ENCODE measurements around the gene NAA38. TPM values are rescaled to one million over a fixed set of nuclear protein-coding genes. Genes with fewer than 3 reads are reported as not detected.
A peak's percentile ranks its signal among the peaks of the same experiment; 100 is the strongest.
"Not testable (repeated sequence)": the region's sequence is repeated elsewhere in the genome, so short reads cannot be mapped to it uniquely, and the experiment has no call there.

Gene NAA38
- total and polyA plus RNA-seq, 8 donors = 20.1 to 87.2 (median 28.0) TPM

GRCh38 chr17:7816926-7817642 is 40.3 kb downstream of the NAA38 start:
- 81 to 84% methylated on average over 10 of the region's 10 CpGs for WGBS, 2 donors
- FAIRE-seq = no peak
- H3K36me3 ChIP-seq = no peaks in the 10 kb centered on the region

GRCh38 chr17:7814969-7815368 is 42.4 kb downstream of the NAA38 start:
- no peak for DNase-seq
- Histone ChIP-seq H3K4me3 (no peak overlapping the region), H3K27ac (no peak overlapping the region), H3K9me3 (no peaks in the 10 kb centered on the region), H3K27me3 (no peaks in the 10 kb centered on the region), H3K36me3 (no peaks in the 10 kb centered on the region), H3K4me1 (no peaks in the 10 kb centered on the region)
- intact Hi-C loops (cut with DNase I) = no loop called here
- no peak for ATAC-seq
- no peak for TF ChIP-seq CTCF (IDR thresholded peaks at IDR 0.05)
- WGBS, 2 donors = 84 to 91% methylated on average over 5 of the region's 5 CpGs
- no peak for FAIRE-seq

More at GRCh38 chr17:7816926-7817642, 40.3 kb downstream of the NAA38 start:
- Histone ChIP-seq H3K27me3 (no peaks in the 10 kb centered on the region), H3K27ac (no peak overlapping the region), H3K9me3 (no peaks in the 10 kb centered on the region), H3K4me1 (no peaks in the 10 kb centered on the region), H3K4me3 (no peak overlapping the region)
- no peak for TF ChIP-seq CTCF (IDR thresholded peaks at IDR 0.05)
- no peak for ATAC-seq
- no peak for DNase-seq
- intact Hi-C loops (cut with DNase I) = no loop called here

- intact Hi-C loops (cut with DNase I) = no loop called here
- no peaks in the 10 kb centered on the region for H3K4me1 ChIP-seq
- ATAC-seq (no peak), FAIRE-seq (no peak), DNase-seq (no peak)
- WGBS, 2 donors = 82 to 88% methylated on average over 3 of the region's 3 CpGs
- no peak for TF ChIP-seq CTCF (IDR thresholded peaks at IDR 0.05)
- no peaks in the 10 kb centered on the region for H3K27me3 ChIP-seq
- no peaks in the 10 kb centered on the region for H3K9me3 ChIP-seq
- no peak overlapping the region for H3K27ac ChIP-seq
- no peaks in the 10 kb centered on the region for H3K36me3 ChIP-seq
- no peak overlapping the region for H3K4me3 ChIP-seq
Measured at GRCh38 chr17:7811251-7811650, 46.1 kb downstream of the NAA38 start.

- 85 to 86% methylated on average over 7 to 9 of the region's 9 CpGs for WGBS, 2 donors
- DNase-seq, H3K4me1 ChIP-seq, H3K27ac ChIP-seq, H3K36me3 ChIP-seq, H3K9me3 ChIP-seq, ATAC-seq, FAIRE-seq, H3K27me3 ChIP-seq, H3K4me3 ChIP-seq: not testable (repeated sequence)
- intact Hi-C loops (cut with DNase I) = loop anchor here in 1 of 3 donors (10.0 kb wide), 1 partner anchor 75 kb away; no protein-coding TSS in a partner anchor
Measured at GRCh38 chr17:7809791-7810343, 47.5 kb downstream of the NAA38 start.

- WGBS, 2 donors = 77 to 78% methylated on average over 11 of the region's 11 CpGs
- DNase-seq = peak in 1 of 6 donors; percentile 25
- no peak overlapping the region for H3K4me3 ChIP-seq
- no peak for ATAC-seq
- H3K36me3 ChIP-seq = no peaks in the 10 kb centered on the region
- no peak for FAIRE-seq
- intact Hi-C loops (cut with DNase I) = loop anchor here in 1 of 3 donors (10.0 kb wide), 1 partner anchor 74 kb away; no protein-coding TSS in a partner anchor
- no peak overlapping the region for H3K27ac ChIP-seq
- no peaks in the 10 kb centered on the region for H3K9me3 ChIP-seq
- TF ChIP-seq CTCF (IDR thresholded peaks at IDR 0.05) = no peak
- H3K4me1 ChIP-seq = no peaks in the 10 kb centered on the region
- H3K27me3 ChIP-seq = no peaks in the 10 kb centered on the region
Measured at GRCh38 chr17:7809086-7809790, 48.1 kb downstream of the NAA38 start.

Measured in pancreas (tissue), 10 donors.